Skeletal muscle tissue (tissue), 4 donors: ENCODE results near the gene ELAVL1. TPM values are rescaled to one million over a fixed set of nuclear protein-coding genes. Genes with fewer than 3 reads are reported as not detected.

ENCODE experiments used
- H3K27ac ChIP-seq: one replicate; pipeline ENCODE4 v1.7.0; 2013; ENCODE audit warnings: mild to moderate bottlenecking, low read depth, low read length, inconsistent platforms
- H3K27me3 ChIP-seq, 3 donors: one replicate each; pipeline ENCODE4 v1.7.0; 2013; ENCODE audit warnings: low read length in 3 of 3; ENCODE audit not compliant: control insufficient read depth in 3 of 3, insufficient read depth in 3 of 3
- H3K36me3 ChIP-seq, 3 donors: one replicate each; pipeline ENCODE4 v1.7.0; 2013; ENCODE audit warnings: low read length in 3 of 3; ENCODE audit not compliant: control insufficient read depth in 3 of 3, insufficient read depth in 3 of 3
- H3K4me1 ChIP-seq, 3 donors: one replicate each; pipeline ENCODE4 v1.7.0; 2013; ENCODE audit warnings: low read length in 3 of 3, mild to moderate bottlenecking in 3 of 3; ENCODE audit not compliant: control insufficient read depth in 3 of 3, insufficient read depth in 3 of 3
- H3K4me3 ChIP-seq, 3 donors: one replicate each; pipeline ENCODE4 v1.7.0; 2013; ENCODE audit warnings: low read length in 3 of 3
- H3K9ac ChIP-seq, 3 donors: one replicate each; pipeline ENCODE4 v1.7.0; 2013; ENCODE audit warnings: low read length in 3 of 3, mild to moderate bottlenecking in 3 of 3, moderate library complexity in 2 of 3, low read depth in 1 of 3
- H3K9me3 ChIP-seq, 3 donors: one replicate each; pipeline ENCODE4 v1.7.0; 2013; ENCODE audit warnings: low read length in 3 of 3; ENCODE audit not compliant: control insufficient read depth in 3 of 3
- total RNA-seq: library from RNA; depleted of rRNA; stranded (reverse); fragments of >200 nt; gene quantifications from one replicate; pipeline ENCODE4 v1.2.3, GENCODE V29; 2014
- donor health status: Osteomylitis.

ELAVL1 gene
- total RNA-seq, 1 donor from 2014 or later = 16.7 TPM

GRCh38 chr19:7943444-7944176 is 61.8 kb downstream of the ELAVL1 start, which contains the start of gene TIMM44:
TIMM44 (minus strand) TSS chr19:7943666; CDS start chr19:7943651, 15 bp downstream.
- no peaks in the 10 kb centered on the region for H3K27me3 ChIP-seq
- peaks cover 20 to 29% (median 25%) of the 10 kb centered on the region in 3 donors for H3K4me1 ChIP-seq
- H3K27ac ChIP-seq = peak within 1 kb of the TSS; percentile 100
- peaks cover 12 to 21% (median 19%) of the 10 kb centered on the region in 3 donors for H3K36me3 ChIP-seq
- H3K9me3 ChIP-seq = no peaks in the 10 kb centered on the region
- H3K9ac ChIP-seq = peak within 1 kb of the TSS; percentile 98 to 99 (median 99)
- H3K4me3 ChIP-seq = peak within 1 kb of the TSS; percentile 79 to 97 (median 95)

- H3K9ac ChIP-seq = peak overlapping the region; percentile 98 to 99 (median 99)
- peaks cover 20 to 29% (median 25%) of the 10 kb centered on the region in 3 donors for H3K4me1 ChIP-seq
- peak overlapping the region; percentile 78 to 97 (median 92) for H3K4me3 ChIP-seq
- peaks cover 12 to 22% (median 19%) of the 10 kb centered on the region in 3 donors for H3K36me3 ChIP-seq
- H3K27ac ChIP-seq = peak overlapping the region; percentile 100
- H3K9me3 ChIP-seq = no peaks in the 10 kb centered on the region
- H3K27me3 ChIP-seq = no peaks in the 10 kb centered on the region
These were observed 62.4 kb downstream of the ELAVL1 start for GRCh38 chr19:7942981-7943443.

- Histone ChIP-seq H3K4me3 (peak overlapping the region in 2 of 3 donors; percentile 78 to 97), H3K9me3 (no peaks in the 10 kb centered on the region), H3K27ac (no peak overlapping the region), H3K36me3 (peaks cover 19 to 28% (median 23%) of the 10 kb centered on the region in 3 donors), H3K4me1 (peaks cover 20 to 29% (median 25%) of the 10 kb centered on the region in 3 donors), H3K9ac (peak overlapping the region in 1 of 3 donors; percentile 99), H3K27me3 (no peaks in the 10 kb centered on the region)
These were observed 63.4 kb downstream of the ELAVL1 start for GRCh38 chr19:7941895-7942596.

- peaks cover 20 to 29% (median 25%) of the 10 kb centered on the region in 3 donors for H3K4me1 ChIP-seq
- peaks cover 26 to 31% (median 28%) of the 10 kb centered on the region in 3 donors for H3K36me3 ChIP-seq
- H3K27me3 ChIP-seq = no peaks in the 10 kb centered on the region
- H3K4me3 ChIP-seq = no peak overlapping the region
- no peak overlapping the region for H3K9ac ChIP-seq
- H3K9me3 ChIP-seq = no peaks in the 10 kb centered on the region
- no peak overlapping the region for H3K27ac ChIP-seq
These were observed 64.6 kb downstream of the ELAVL1 start for GRCh38 chr19:7940841-7941240.

GRCh38 chr19:7934766-7935165 is 70.7 kb downstream of the ELAVL1 start:
- Histone ChIP-seq H3K9me3 (no peaks in the 10 kb centered on the region), H3K36me3 (peaks cover 62 to 67% (median 66%) of the 10 kb centered on the region in 3 donors), H3K4me3 (no peak overlapping the region), H3K9ac (no peak overlapping the region), H3K27me3 (no peaks in the 10 kb centered on the region), H3K4me1 (no peaks in the 10 kb centered on the region), H3K27ac (no peak overlapping the region)

- H3K27me3 ChIP-seq = no peaks in the 10 kb centered on the region
- no peak overlapping the region for H3K27ac ChIP-seq
- H3K36me3 ChIP-seq = peaks cover 60 to 66% (median 65%) of the 10 kb centered on the region in 3 donors
- H3K9me3 ChIP-seq = no peaks in the 10 kb centered on the region
- H3K9ac ChIP-seq = no peak overlapping the region
- H3K4me1 ChIP-seq = peaks cover 0 to 4% (median 2%) of the 10 kb centered on the region in 3 donors
- no peak overlapping the region for H3K4me3 ChIP-seq
These were observed 71.4 kb downstream of the ELAVL1 start for GRCh38 chr19:7933828-7934725.

GRCh38 chr19:7933411-7933810 is 72.0 kb downstream of the ELAVL1 start:
- H3K4me3 ChIP-seq = no peak overlapping the region
- H3K27me3 ChIP-seq = no peaks in the 10 kb centered on the region
- H3K9ac ChIP-seq = no peak overlapping the region
- H3K4me1 ChIP-seq = peaks cover under 1 to 7% (median 4%) of the 10 kb centered on the region in 3 donors
- H3K9me3 ChIP-seq = no peaks in the 10 kb centered on the region
- H3K36me3 ChIP-seq = peaks cover 56 to 65% (median 60%) of the 10 kb centered on the region in 3 donors
- no peak overlapping the region for H3K27ac ChIP-seq

GRCh38 chr19:7932930-7933300 is 72.5 kb downstream of the ELAVL1 start:
- Histone ChIP-seq H3K4me3 (no peak overlapping the region), H3K9me3 (no peaks in the 10 kb centered on the region), H3K36me3 (peaks cover 56 to 65% (median 60%) of the 10 kb centered on the region in 3 donors), H3K4me1 (peaks cover 6 to 12% (median 7%) of the 10 kb centered on the region in 3 donors), H3K27me3 (no peaks in the 10 kb centered on the region), H3K9ac (no peak overlapping the region), H3K27ac (no peak overlapping the region)

GRCh38 chr19:7932276-7932929 is 73.0 kb downstream of the ELAVL1 start:
- no peaks in the 10 kb centered on the region for H3K9me3 ChIP-seq
- H3K27ac ChIP-seq = no peak overlapping the region
- H3K9ac ChIP-seq = no peak overlapping the region
- H3K4me3 ChIP-seq = no peak overlapping the region
- no peaks in the 10 kb centered on the region for H3K27me3 ChIP-seq
- H3K4me1 ChIP-seq = peaks cover 11 to 12% (median 12%) of the 10 kb centered on the region in 3 donors
- H3K36me3 ChIP-seq = peaks cover 54 to 62% (median 58%) of the 10 kb centered on the region in 3 donors
